HG03135 (cell line): ENCODE results near the gene EXD3.

ENCODE experiments used
- ATAC-seq: cut with Tn5 transposase; IDR thresholded peaks from one replicate; pipeline ENCODE4 v1.9.1; 2021; ENCODE audit warnings: mild to moderate bottlenecking, moderate library complexity; ENCODE audit not compliant: unreplicated experiment

EXD3 gene

GRCh38 chr9:137449081-137449844 is 26.3 kb upstream of the EXD3 start:
- ATAC-seq = no peak

GRCh38 chr9:137448602-137448962 is 25.6 kb upstream of the EXD3 start:
- no peak for ATAC-seq

GRCh38 chr9:137447722-137448601 is 25.0 kb upstream of the EXD3 start:
- no peak for ATAC-seq

- ATAC-seq = no peak
These were observed 24.0 kb upstream of the EXD3 start for GRCh38 chr9:137446851-137447471.

- ATAC-seq = no peak
These were observed 23.0 kb upstream of the EXD3 start for GRCh38 chr9:137445930-137446431.

GRCh38 chr9:137445275-137445807 is 22.4 kb upstream of the EXD3 start:
- no peak for ATAC-seq

GRCh38 chr9:137444106-137444790 is 21.3 kb upstream of the EXD3 start:
- no peak for ATAC-seq

GRCh38 chr9:137441935-137442321 is 19.0 kb upstream of the EXD3 start:
- no peak for ATAC-seq

- no peak for ATAC-seq
These were observed 18.4 kb upstream of the EXD3 start, which contains the start of gene ENTPD8 for GRCh38 chr9:137441289-137441934. Gene ENTPD8 (minus strand): TSS chr9:137441357. CDS start chr9:137438285, 3,072 bp downstream.

GRCh38 chr9:137439158-137439714 is 16.3 kb upstream of the EXD3 start:
- no peak for ATAC-seq

- ATAC-seq = no peak
These were observed 15.7 kb upstream of the EXD3 start for GRCh38 chr9:137438591-137439157.

- no peak for ATAC-seq
These were observed 15.0 kb upstream of the EXD3 start for GRCh38 chr9:137437691-137438590.

GRCh38 chr9:137436761-137437600 is 14.0 kb upstream of the EXD3 start:
- no peak for ATAC-seq

- ATAC-seq = no peak
These were observed 13.2 kb upstream of the EXD3 start for GRCh38 chr9:137435980-137436760.

GRCh38 chr9:137435381-137435891 is 12.5 kb upstream of the EXD3 start:
- no peak for ATAC-seq
